HG03342 (cell line): ENCODE results near the gene PRKAG2.

Source experiments
- ATAC-seq: cut with Tn5 transposase; IDR thresholded peaks from one replicate; pipeline ENCODE4 v1.9.1; 2021; ENCODE audit warnings: mild to moderate bottlenecking, moderate library complexity; ENCODE audit not compliant: unreplicated experiment

The PRKAG2 gene

DNA sequence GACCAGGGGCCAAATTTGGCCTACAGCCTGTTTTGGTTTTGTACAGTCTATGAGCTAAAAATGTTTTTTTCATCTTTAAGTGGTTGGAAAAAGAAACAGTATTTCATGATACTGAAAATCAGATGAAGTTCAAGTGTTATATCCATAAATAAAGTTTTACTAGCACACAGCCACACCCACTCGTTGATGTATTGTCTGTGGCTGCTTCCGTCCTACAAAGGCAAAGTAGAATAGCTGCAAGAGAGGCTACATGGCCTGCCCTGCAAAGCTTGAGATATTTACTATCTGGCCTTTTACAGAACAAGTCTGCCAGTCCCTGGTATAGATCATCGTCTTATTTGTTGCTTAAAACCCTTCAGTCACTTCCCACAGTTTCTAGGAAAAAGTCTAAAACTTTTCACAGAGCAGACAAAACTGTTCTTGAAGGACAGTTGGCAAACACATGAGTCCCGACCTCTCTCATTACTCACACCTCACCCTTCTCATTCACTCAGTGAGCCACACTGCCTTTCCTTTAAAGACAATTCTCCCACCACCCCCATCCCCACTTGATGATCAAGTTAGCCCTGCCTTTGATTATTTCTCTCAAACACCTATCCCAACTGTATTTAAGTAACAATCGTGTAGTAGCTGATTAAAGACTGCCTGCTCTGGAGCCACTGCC, 367.1 kb downstream of the PRKAG2 start:
- ATAC-seq, result no peak

DNA sequence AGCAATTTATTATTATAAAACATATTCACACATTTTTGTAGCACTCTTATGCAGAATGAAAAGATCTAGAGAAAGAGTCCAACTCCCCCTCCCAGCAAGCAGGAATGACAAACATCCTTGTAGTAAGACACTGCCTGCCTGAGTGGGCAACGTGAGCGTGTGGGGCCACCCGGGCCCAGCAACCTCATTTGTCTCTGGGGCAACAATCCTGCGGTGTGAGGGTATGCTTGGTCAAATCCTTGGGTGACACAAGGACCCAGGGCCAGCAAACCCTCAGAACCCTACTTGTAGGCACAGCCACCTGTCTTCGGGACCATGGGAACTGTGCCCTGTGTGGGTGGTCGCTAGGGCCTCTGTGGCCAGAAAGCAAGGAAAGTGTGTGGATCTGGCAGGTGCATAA, 367.9 kb downstream of the PRKAG2 start:
- no peak for ATAC-seq

DNA sequence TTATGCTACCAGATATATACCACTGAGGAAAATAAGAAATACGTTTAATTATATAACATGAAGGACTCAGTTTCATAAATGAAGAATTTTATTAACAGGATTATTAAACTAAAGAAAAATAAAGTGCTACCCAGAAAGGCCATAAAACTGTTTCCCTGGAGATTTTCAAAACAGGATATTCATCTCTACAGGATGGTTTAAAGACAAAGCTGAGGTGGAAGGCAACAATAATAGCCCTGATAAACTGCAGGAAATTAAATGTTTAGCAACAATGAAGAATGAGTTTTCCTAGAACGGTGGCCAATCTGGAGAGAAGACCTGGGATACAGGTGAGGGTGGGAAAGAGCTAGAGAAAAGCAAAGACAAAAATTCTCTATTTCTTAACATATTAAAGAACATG, 369.1 kb downstream of the PRKAG2 start:
- ATAC-seq, result no peak

DNA sequence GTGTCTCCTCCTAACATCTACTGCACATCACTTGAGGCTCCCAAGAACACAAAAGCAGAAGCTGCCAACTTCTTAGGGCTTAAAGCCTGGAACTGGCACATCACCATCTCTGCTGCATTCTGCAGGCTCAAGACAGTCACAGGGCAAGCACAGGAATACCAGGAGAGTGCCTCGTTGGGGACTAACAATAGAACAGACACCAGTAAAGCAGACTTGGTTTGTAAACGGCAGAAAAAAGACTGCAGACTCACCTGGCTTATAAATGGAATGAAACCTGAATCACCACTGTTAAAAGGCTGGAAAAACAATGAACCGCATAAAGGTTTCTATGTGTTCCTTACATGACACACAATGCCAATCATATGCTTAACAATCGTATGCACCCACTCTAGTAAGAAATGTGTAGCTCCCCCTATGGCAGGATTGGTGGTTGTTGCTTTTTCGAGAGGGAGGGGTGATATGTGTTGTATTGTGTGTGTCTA, 370.0 kb downstream of the PRKAG2 start:
- no peak for ATAC-seq
